Sigmoid colon (tissue), 7 donors: ENCODE data around the gene STAG1. TPM values are rescaled to one million over a fixed set of nuclear protein-coding genes. Genes with fewer than 3 reads are reported as not detected.
"Not testable (repeated sequence)": the region's sequence is repeated elsewhere in the genome, so short reads cannot be mapped to it uniquely, and the experiment has no call there.

ENCODE experiments used
- DNase-seq: peaks from one replicate; pipeline ENCODE4 v3.0.0-alpha.2; 2019
- H3K27ac ChIP-seq, 4 donors: fragments of 200-600 bp; sonication (generic); one replicate each; pipeline ENCODE4 v1.5.1; 2016 to 2019; ENCODE audit warnings: mild to moderate bottlenecking in 1 of 4
- H3K27me3 ChIP-seq, 3 donors: fragments of 200-600 bp; sonication (generic); one replicate each; pipeline ENCODE4 v1.5.1; 2019; ENCODE audit warnings: mild to moderate bottlenecking in 1 of 3
- H3K36me3 ChIP-seq, 4 donors: fragments of 200-600 bp; sonication (generic); one replicate each; pipeline ENCODE4 v1.5.1; 2016 to 2019
- H3K4me1 ChIP-seq, 4 donors: fragments of 200-600 bp; sonication (generic); one replicate each; pipeline ENCODE4 v1.5.1; 2017 to 2019
- H3K4me3 ChIP-seq, 4 donors: fragments of 200-600 bp; sonication (generic); one replicate each; pipeline ENCODE4 v1.5.1; 2017 to 2019; ENCODE audit warnings: mild to moderate bottlenecking in 2 of 4, moderate library complexity in 1 of 4
- H3K9me3 ChIP-seq, 4 donors: fragments of 200-600 bp in 3 of 4; sonication (generic) in 3 of 4; one replicate each; pipeline versions ENCODE4 v1.5.1 to v1.6.1; 2013 to 2019
- CTCF ChIP-seq, 4 experiments: fragments of 450-650 bp in 3 of 4; fragments of 200-600 bp in 1 of 4; IDR thresholded peaks; one replicate each; pipeline ENCODE4 v1.5.1; 2016 to 2019; ENCODE audit warnings: antibody characterized with exemption in 4 of 4, mild to moderate bottlenecking in 3 of 4, moderate library complexity in 2 of 4
- EP300 ChIP-seq, 4 donors: sonication (generic); formaldehyde crosslinking; IDR thresholded peaks; one replicate each; pipeline ENCODE4 v1.6.1; 2017; ENCODE audit warnings: antibody characterized with exemption in 4 of 4
- POLR2A ChIP-seq, 2 donors: fragments of 450-650 bp; IDR thresholded peaks; one replicate each; pipeline ENCODE4 v1.6.1; 2016; ENCODE audit warnings: antibody characterized with exemption in 2 of 2, mild to moderate bottlenecking in 2 of 2, moderate library complexity in 2 of 2
- POLR2AphosphoS5 ChIP-seq, 4 donors: sonication (generic); formaldehyde crosslinking; IDR thresholded peaks; one replicate each; pipeline ENCODE4 v1.6.1; 2017; ENCODE audit warnings: antibody characterized with exemption in 4 of 4
- WGBS, 2 donors: extraction: QIAGEN DNeasy Blood & Tissue Kit; methylation state at CpG; one replicate each; pipeline ENCODE4 v1.1.7; 2013; 5-methylcytosine and 5-hydroxymethylcytosine counted together
- intact Hi-C: fragments of 100-400 bp; cut with DNase I; formaldehyde crosslinking; loops from one replicate; pipeline ENCODE4 v1.15.1; 2023
- polyA plus RNA-seq, 3 donors: library from polyadenylated mRNA; stranded (reverse); fragments of 200-250 nt; gene quantifications; one replicate each; pipeline ENCODE4 v1.2.3, GENCODE V29; 2013
- total RNA-seq, 4 donors: library from RNA; depleted of rRNA; stranded (reverse); fragments of >200 nt; gene quantifications; one replicate each; pipeline ENCODE4 v1.1.0, GENCODE V29; 2016
- donor health status: healthy with polysubstance abuse.
- donor health status: Bipolar disorder and iron deficiency.
- donor health status: healthy.

Gene STAG1
- total and polyA plus RNA-seq, 7 donors = 12.0 to 52.8 (median 37.3) TPM

- no peak for DNase-seq
- intact Hi-C loops = no loop called here
- H3K4me3 ChIP-seq = no peak overlapping the region
- H3K9me3 ChIP-seq = no peaks in the 10 kb centered on the region
- TF ChIP-seq EP300 (IDR thresholded peaks at IDR 0.05) (no peak), POLR2A (IDR thresholded peaks at IDR 0.05) (no peak), POLR2AphosphoS5 (IDR thresholded peaks at IDR 0.05) (no peak), CTCF (IDR thresholded peaks at IDR 0.05) (no peak)
- no peaks in the 10 kb centered on the region for H3K36me3 ChIP-seq
- peaks cover 0 to 49% (median 34%) of the 10 kb centered on the region in 4 donors for H3K4me1 ChIP-seq
- WGBS, 2 donors = 38 to 79% methylated on average over 4 of the region's 4 CpGs
- H3K27ac ChIP-seq = no peak overlapping the region
- no peaks in the 10 kb centered on the region for H3K27me3 ChIP-seq
Observed at GRCh38 chr3:136624894-136625815, 127.0 kb downstream of the STAG1 start.

GRCh38 chr3:136624371-136624770, 127.8 kb downstream of the STAG1 start:
- intact Hi-C loops = no loop called here
- DNase-seq = no peak
- WGBS, 2 donors = 93 to 95% methylated on average over 3 of the region's 3 CpGs

GRCh38 chr3:136621628-136622027, 130.6 kb downstream of the STAG1 start:
- intact Hi-C loops = no loop called here
- WGBS, 2 donors = 84 to 89% methylated on average over 2 of the region's 2 CpGs
- peaks cover 0 to 17% (median 7%) of the 10 kb centered on the region in 4 donors for H3K4me1 ChIP-seq

More at GRCh38 chr3:136624371-136624770, 127.8 kb downstream of the STAG1 start:
- TF ChIP-seq POLR2A (IDR thresholded peaks at IDR 0.05) (no peak), POLR2AphosphoS5 (IDR thresholded peaks at IDR 0.05) (no peak), CTCF (IDR thresholded peaks at IDR 0.05) (no peak), EP300 (IDR thresholded peaks at IDR 0.05) (no peak)
- Histone ChIP-seq H3K27me3 (no peaks in the 10 kb centered on the region), H3K36me3 (no peaks in the 10 kb centered on the region), H3K4me1 (peaks cover 0 to 43% (median 30%) of the 10 kb centered on the region in 4 donors), H3K4me3 (no peak overlapping the region), H3K9me3 (no peaks in the 10 kb centered on the region), H3K27ac (no peak overlapping the region)

GRCh38 chr3:136620436-136620835, 131.7 kb downstream of the STAG1 start:
- H3K36me3 ChIP-seq = no peaks in the 10 kb centered on the region
- H3K4me1 ChIP-seq = peaks cover 0 to 9% (median 4%) of the 10 kb centered on the region in 4 donors
- H3K4me3 ChIP-seq = no peak overlapping the region
- no peak for DNase-seq
- no peaks in the 10 kb centered on the region for H3K9me3 ChIP-seq
- no peak overlapping the region for H3K27ac ChIP-seq
- intact Hi-C loops = no loop called here
- H3K27me3 ChIP-seq = no peaks in the 10 kb centered on the region
- TF ChIP-seq POLR2AphosphoS5 (IDR thresholded peaks at IDR 0.05) (no peak), POLR2A (IDR thresholded peaks at IDR 0.05) (no peak), EP300 (IDR thresholded peaks at IDR 0.05) (no peak), CTCF (IDR thresholded peaks at IDR 0.05) (no peak)

More at GRCh38 chr3:136621628-136622027, 130.6 kb downstream of the STAG1 start:
- Histone ChIP-seq H3K4me3 (no peak overlapping the region), H3K9me3 (no peaks in the 10 kb centered on the region), H3K27me3 (no peaks in the 10 kb centered on the region), H3K36me3 (no peaks in the 10 kb centered on the region), H3K27ac (no peak overlapping the region)
- TF ChIP-seq POLR2A (IDR thresholded peaks at IDR 0.05) = no peak
- TF ChIP-seq EP300 (IDR thresholded peaks at IDR 0.05) = no peak
- TF ChIP-seq CTCF (IDR thresholded peaks at IDR 0.05) = no peak
- no peak for TF ChIP-seq POLR2AphosphoS5 (IDR thresholded peaks at IDR 0.05)
- no peak for DNase-seq

GRCh38 chr3:136617969-136618525, 134.1 kb downstream of the STAG1 start:
- 66 to 90% methylated on average over 6 of the region's 6 CpGs for WGBS, 2 donors
- H3K27ac ChIP-seq, H3K9me3 ChIP-seq, intact Hi-C loops, H3K4me1 ChIP-seq, DNase-seq, H3K36me3 ChIP-seq, H3K4me3 ChIP-seq, H3K27me3 ChIP-seq: not testable (repeated sequence)
